ENCODE data around the gene MAPK13.

- TF ChIP-seq, protein P1, sequence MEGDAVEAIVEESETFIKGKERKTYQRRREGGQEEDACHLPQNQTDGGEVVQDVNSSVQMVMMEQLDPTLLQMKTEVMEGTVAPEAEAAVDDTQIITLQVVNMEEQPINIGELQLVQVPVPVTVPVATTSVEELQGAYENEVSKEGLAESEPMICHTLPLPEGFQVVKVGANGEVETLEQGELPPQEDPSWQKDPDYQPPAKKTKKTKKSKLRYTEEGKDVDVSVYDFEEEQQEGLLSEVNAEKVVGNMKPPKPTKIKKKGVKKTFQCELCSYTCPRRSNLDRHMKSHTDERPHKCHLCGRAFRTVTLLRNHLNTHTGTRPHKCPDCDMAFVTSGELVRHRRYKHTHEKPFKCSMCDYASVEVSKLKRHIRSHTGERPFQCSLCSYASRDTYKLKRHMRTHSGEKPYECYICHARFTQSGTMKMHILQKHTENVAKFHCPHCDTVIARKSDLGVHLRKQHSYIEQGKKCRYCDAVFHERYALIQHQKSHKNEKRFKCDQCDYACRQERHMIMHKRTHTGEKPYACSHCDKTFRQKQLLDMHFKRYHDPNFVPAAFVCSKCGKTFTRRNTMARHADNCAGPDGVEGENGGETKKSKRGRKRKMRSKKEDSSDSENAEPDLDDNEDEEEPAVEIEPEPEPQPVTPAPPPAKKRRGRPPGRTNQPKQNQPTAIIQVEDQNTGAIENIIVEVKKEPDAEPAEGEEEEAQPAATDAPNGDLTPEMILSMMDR (IDR thresholded peaks at IDR 0.05): peak; percentile 72 to 84 (median 76)
- TF ChIP-seq POLR2A (IDR thresholded peaks at IDR 0.05): no peak
Measured at GRCh38 chr6:36123270-36124139, 6.8 kb upstream of the MAPK13 start.

All from esophagus squamous epithelium (tissue), 4 donors.